ENCODE results near the gene LHFPL6.

Gene LHFPL6

DNA sequence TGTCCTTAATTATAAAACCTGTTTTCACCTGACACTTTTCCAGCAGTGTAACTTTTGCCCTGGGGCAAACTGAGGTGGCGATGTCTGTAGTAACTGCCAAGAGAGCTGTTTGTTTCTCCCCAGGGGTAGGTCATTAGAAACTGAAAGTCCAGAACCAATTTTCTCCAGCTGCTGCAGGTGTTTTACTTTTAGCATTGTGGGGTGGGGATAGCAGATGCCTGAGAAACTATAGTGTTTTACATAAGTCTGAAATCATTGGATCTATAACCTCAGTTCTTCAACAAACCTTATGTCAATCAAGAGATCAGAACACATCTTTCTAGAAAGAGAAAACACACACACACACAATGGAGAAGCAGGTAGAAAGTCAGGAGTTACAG, 92.7 kb downstream of the LHFPL6 start:
- no peak for DNase-seq (ENCODE audit: low read depth)

DNA sequence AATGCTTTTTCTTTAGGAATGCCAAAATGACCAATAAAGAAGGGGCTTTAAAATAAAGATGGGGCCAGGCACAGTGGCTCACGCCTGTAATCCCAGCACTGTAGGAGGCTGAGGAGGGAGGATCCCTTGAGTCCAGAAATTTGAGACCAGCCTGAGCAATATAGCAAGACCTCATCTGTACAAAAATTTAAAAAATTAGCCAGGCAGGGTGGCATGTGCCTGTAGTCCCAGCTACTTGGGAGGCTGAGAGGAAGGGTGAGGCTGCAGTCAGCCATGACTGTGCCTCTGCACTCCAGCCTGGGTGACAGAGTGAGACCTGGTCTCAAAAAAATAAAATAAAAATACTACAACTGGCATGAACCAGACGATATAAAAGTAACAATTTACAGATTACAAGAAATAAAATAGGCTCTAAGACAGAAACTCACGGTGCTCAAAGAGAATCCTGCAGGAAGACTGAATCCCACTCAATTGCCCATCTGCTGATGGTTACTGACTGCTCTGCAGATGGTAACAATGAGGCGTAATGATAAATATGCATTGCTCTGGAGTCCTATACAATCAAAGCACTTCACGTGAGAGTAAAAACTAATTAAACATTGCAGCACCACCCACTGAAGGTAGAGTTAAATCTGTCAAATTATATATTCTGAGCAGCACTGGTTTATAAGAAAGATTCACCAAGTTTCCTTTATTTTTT, 93.2 kb downstream of the LHFPL6 start:
- no peak for DNase-seq (ENCODE audit: low read depth)

DNA sequence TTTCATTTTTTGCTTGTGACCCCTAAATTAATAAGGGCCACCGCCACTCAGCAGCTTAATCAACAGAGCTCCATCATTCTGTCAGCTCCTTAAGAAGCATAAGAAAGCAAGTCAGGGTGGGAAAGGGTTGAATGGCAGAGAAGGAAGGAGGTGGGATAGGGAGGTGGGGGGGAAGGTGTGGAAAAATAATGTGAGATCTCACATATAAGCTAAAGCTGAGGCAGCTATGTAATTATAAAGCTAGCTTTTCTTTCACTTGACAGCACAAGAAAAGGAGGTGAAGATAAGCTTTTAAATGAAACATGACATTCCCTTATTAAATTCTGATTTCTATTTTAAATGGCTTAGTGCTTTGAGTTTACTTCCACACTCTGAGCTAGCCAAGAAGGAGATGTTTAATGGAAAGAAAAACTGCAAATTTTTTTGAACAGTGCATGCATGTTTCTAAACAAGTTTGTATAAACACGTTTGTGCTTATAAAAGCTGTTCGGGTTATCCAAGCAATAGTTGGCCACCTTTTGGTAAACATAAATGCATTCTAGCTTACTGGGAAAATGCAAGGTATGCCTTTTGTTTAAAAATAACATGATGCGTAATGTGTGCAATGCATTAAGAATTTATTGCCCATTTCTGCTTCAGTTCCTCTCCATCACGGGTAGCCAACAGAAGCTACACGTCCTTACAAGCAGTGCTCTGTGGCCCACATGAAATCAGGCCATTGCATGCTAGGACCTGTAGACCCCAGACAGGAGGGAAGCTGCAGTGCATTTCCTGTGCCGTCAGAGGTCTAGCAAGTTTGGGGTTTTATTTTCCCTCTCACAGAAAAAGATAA, 96.2 kb downstream of the LHFPL6 start:
- DNase-seq (ENCODE audit: low read depth) = peak; percentile 18

DNA sequence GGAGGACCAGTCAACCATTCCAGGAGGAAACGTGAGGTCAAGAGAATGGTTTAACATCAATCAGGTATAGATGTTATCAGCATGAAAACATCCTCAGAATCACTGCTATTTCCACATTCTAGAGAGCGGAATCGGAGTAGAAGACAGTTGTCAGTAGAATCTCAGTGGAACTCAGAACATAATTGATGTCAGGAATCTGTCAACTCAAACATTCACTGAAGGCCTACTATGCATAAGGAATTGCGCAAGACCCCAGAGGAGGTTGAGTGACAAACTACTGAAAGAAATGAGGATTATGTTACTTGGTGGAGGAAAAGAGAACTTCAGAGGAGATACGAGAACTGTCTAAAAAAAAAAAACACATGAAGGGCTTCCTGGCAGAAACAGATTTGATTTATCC, 97.8 kb downstream of the LHFPL6 start:
- no peak for DNase-seq (ENCODE audit: low read depth)

- DNase-seq (ENCODE audit: low read depth) = no peak
Measured at GRCh38 chr13:39503048-39503447, 99.9 kb downstream of the LHFPL6 start.

GRCh38 chr13:39501702-39502324, 101.2 kb downstream of the LHFPL6 start:
- no peak for DNase-seq (ENCODE audit: low read depth)

- DNase-seq (ENCODE audit: low read depth) = no peak
Measured at GRCh38 chr13:39499604-39500003, 103.4 kb downstream of the LHFPL6 start.

DNA sequence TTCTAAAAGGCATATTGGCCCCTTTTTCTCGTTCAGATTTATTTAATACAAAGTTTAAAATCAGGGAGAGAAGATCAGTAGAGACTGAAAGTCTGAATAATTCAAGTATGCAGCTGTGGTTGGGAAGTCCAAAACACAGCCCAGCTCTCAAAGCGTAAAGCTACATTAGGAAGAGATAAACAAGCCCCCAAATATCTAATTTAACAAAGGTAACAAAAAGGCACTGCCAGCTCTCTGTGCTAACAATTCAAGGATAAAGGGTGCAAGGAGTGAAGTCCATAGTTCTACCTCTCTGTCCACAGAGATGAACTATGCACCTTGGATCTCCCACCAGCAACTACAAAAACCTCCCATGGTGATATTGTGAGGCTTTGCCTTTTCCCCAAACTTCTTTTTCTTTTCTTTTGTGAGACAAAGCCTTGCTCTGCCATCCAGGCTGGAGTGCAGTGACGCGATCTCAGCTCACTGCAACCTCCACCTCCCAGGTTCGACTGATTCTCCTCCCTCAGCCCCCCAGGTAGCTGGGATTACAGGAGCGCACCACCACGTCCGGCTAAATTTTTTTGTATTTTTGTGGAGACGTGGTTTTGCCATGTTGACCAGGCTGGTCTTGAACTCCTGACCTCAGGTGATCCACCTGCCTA, 104.4 kb downstream of the LHFPL6 start:
- no peak for DNase-seq (ENCODE audit: low read depth)

GRCh38 chr13:39496506-39496905, 106.5 kb downstream of the LHFPL6 start:
- DNase-seq (ENCODE audit: low read depth) = no peak

- no peak for DNase-seq (ENCODE audit: low read depth)
Measured at GRCh38 chr13:39494633-39495032, 108.4 kb downstream of the LHFPL6 start.

DNA sequence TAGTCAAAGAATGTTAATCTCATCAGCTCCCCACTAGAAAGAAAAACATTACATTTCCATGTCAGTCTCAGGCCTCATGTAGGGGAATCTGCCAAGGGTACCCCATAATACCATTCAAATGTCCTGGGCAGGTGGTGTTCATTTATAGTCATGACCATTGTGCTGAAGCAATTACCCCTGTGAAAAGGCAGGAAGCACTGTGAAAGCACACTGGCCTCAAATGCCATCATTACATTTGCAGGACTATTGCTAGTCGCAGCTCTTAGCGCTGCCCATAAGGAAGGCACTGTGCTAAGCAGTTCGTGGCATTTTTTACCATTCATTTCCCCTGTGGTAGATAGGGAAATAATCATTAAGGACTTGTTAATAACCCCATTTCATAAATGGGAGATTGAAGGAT, 109.0 kb downstream of the LHFPL6 start:
- DNase-seq (ENCODE audit: low read depth) = no peak

- DNase-seq (ENCODE audit: low read depth) = no peak
Measured at GRCh38 chr13:39490136-39490535, 112.9 kb downstream of the LHFPL6 start.

- DNase-seq (ENCODE audit: low read depth) = no peak
Measured at GRCh38 chr13:39486758-39487157, 116.2 kb downstream of the LHFPL6 start.

DNA sequence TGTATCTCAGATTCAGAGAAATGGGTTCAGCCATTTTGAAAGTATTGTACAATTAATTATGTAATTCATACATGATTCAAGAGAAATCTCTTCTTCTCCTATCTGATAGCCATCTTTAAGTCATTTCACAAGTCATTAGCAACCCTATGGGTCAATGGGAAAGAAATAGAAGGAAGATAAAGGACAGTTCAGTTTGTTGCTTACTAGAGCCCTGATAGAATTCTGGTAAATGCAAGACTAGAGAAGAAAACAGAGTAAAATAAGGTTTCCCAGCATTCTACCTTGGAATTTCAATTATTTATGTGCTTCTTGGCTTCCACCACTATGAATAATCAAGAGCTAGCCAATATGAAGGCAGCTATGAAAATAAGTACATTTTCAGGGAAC, 117.7 kb downstream of the LHFPL6 start:
- DNase-seq (ENCODE audit: low read depth) = no peak

DNA sequence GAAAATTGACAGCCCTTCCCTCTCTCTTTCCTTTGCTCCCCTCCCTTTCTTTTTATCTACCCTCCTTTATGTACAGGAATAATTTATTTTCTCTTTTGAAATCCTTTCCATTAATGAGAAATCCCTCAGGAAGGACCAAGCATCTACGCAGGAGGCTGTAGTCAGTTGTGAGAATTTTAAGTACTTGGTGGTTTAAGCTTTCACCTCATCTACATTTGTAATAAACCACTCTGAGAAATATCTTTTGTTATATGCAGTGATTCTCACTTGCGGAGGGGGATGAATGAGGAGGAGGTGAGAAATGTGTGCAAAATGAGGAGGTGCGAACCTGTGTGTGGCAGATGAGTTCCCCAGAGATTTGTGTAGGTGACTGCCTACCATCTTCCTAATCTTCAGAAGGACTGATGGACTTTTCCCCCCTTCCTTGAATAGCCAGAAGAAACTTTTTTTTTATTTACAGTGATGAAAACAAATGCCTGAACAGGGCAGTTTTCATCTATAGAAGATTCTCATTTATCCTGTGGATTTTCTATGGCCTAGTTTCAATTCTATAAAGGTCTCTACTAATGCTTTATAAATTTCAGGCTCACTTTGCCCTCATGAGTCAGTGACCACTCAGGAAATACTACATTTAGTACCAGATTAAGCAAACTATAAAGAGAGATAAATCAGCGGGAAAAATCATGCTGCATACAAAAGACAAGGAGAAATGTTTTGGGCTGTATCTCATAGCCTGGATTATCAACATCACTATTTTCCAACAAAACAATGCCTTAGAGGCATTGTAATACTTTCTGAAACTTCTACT, 118.3 kb downstream of the LHFPL6 start:
- peak; percentile 30 for DNase-seq (ENCODE audit: low read depth)

GRCh38 chr13:39483326-39483725, 119.7 kb downstream of the LHFPL6 start:
- no peak for DNase-seq (ENCODE audit: low read depth)

GRCh38 chr13:39481491-39481890, 121.5 kb downstream of the LHFPL6 start:
- DNase-seq (ENCODE audit: low read depth) = no peak

- DNase-seq (ENCODE audit: low read depth) = no peak
Measured at GRCh38 chr13:39474600-39474999, 128.4 kb downstream of the LHFPL6 start.

DNA sequence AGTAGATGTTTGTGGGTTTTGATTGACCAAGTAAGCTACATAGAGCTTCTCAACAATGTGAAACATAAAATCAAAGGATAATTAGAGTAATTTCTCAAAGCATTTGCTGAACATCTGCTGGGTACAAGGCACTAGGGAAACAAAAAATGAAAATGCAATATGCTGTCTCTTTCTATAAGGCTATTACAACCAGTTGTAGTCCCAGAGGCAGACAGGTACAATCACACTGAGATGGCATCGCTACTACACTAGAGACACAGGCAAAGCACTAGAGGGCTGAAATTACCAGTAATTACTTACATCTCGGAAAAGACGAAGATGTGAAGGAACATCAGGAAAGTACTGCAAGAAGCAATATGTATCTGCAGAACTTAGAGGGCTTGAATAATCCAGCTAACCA, 133.3 kb downstream of the LHFPL6 start:
- DNase-seq (ENCODE audit: low read depth) = no peak

DNA sequence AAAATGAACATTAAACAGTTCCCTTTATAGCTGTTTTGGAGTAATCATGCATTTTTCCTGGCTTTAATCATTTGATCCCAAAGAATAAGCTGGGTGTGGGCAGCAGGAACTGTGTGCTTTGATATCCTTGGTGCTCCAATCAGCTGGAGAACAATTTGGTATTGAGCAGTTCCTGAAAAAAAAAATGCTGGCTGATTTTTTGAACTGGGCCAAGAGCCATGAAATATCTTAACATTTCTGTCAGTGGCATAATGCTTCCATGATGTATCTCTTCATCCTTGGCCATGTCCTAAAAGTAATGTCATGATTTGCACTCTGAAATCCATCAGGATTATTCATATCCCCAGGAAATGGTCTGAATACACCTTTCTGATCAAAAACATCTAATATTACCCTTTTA, 134.7 kb downstream of the LHFPL6 start:
- no peak for DNase-seq (ENCODE audit: low read depth)

GRCh38 chr13:39463611-39464010, 139.4 kb downstream of the LHFPL6 start:
- no peak for DNase-seq (ENCODE audit: low read depth)

DNA sequence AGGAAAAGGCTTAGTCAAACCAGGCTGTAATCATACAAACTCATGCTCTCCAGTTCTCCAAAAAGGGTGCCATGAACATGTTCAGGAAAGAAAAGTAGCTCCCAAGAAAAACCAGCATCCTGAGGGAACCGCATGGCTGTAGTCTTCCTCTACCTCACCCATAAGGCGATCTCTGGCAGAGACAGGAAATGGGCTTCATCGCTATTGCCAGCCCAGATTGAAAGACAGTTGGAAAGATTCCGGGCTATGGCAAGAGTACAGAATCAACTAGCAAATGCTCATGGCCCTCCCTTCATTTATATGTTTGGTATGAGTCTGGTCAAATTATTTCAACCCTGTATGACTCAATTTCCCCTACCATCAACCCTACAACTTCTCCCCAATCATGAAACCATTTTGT, 140.1 kb downstream of the LHFPL6 start:
- DNase-seq (ENCODE audit: low read depth) = no peak

Data from non-pigmented ciliary epithelial cell (primary cell).